Cardiac septum (tissue), 1 donor: ENCODE measurements around the gene FNDC3B. TPM values are rescaled to one million over a fixed set of nuclear protein-coding genes. Genes with fewer than 3 reads are reported as not detected.

Source experiments
- DNase-seq: peaks from one replicate; pipeline ENCODE4 v3.0.0-alpha.2; 2020; ENCODE audit warnings: low spot score
- intact Hi-C: fragments of 100-400 bp; cut with DNase I; formaldehyde crosslinking; loops from one replicate; pipeline ENCODE4 v1.14.0; 2022
- total RNA-seq: library from RNA; stranded (reverse); fragmentation: NEBNext Ultra II Directional; extraction: Animal tissue kit (Norgen Biotek cat#: 25700); gene quantifications from one replicate; pipeline ENCODE4 v1.2.1, GENCODE V29; 2021
- donor health status: DM: no; HTN: no; CAD: no.

FNDC3B gene
- total RNA-seq, 1 donor from 2014 or later, result 139 TPM

DNA sequence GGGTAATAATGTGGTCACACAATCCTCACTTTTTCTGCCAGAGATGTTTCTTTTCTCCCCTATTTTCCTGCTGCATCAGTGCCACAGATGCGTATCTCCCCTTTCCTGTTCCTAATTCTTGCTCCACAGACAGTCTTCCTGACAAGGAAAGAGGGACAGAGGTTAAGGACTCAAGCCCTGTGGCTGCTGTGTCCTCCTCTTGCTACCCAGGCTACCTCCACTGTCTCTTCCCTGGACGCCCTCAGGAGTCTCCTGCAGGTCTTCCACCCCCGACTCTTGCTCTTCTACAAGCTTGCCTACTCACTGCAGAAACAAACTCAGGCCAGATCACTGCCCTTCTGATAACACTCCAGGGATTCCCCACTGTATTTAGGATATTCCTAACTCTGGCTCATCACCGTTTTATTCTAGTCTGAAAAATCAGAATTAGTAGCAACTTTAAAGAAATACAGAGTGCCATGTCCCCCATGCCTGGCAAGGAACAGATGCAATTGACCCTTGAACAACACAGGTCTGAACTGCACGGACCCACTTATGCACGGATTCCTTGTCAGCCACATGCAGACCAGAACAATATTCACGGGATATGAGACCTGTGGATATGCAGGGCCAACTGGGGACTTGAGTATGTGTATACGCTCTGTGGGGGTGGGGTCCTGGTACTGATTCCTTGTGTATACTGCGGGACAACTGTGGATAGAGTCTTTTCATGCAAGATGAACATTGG is 257.0 kb downstream of the FNDC3B start:
- no peak for DNase-seq
- intact Hi-C loops, result no loop called here

DNA sequence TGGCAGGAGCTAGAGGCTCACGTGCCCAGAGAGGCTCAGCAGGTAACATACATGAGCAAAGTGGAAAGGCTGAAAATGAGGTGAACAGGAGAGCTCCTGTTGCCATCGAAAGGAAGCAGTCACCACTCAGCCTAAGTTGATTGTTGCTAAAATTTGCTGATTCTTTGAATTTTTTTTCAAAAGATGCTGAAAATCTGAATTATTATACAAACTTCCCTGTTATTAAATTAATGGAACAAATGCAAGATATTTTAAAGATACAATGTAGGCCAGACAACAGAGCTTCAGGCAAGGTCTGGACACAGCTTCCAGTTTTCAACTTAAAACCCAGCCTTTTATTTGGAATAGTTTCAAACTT is 257.6 kb downstream of the FNDC3B start:
- intact Hi-C loops, result no loop called here
- no peak for DNase-seq

DNA sequence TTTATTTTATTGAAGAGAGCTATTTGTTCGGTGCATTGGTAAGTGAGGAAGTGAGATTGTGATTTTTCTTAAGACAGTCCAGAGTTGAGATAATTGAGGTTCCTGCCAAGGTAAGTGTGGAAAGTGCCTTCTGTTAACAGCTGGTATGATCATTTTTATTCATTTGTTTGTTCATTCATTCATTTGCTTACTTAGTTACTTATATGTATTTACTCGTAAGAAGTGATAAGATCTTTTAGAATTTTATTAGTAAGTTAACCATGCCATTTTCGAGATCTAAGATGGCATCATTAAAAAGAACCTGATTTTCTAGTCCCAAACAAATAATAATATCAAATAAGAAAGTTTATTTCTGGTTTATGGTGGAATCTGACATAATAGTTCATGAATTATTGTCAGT is 258.9 kb downstream of the FNDC3B start:
- no peak for DNase-seq
- intact Hi-C loops, result no loop called here

DNA sequence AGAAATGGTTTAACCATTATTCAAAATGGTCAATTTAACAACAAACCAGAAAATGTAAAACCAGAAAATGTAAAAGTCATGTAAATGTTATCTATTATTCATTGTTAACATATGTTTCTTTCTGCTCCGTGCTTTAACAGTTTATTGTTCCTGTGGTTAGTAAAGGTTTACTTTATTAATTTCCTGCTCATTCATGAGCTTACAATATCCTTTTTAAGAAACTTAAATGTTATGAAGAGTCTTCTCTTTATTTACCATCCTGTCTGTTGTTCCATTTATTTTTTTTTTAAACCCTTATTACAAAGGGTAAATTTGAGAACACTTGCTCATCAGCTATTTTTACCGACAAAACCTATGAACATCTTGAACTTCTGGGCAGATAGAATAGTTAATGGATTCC is 260.8 kb downstream of the FNDC3B start:
- no peak for DNase-seq
- intact Hi-C loops, result loop anchor here (5.0 kb wide), 1 partner anchor 43 kb away; no protein-coding TSS in a partner anchor

DNA sequence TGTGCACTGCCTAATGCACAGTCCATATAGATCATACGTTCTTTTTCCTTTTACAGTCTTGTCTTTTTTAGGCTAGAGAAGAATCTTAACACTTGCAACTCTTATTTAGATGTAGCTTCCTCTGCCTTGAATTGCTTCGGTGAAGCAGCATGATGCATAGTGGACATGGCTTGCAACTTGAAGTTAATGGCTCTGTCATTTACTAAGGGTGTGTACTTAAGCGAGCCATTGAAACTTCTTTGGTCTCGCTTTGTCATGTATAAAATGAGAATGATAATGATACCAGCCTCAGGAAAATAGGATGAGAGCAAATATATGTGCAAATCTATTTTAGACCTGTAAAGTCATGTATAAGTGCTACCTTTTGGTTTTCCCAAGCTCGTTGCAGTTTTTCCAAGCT is 261.5 kb downstream of the FNDC3B start:
- DNase-seq, result no peak
- intact Hi-C loops, result loop anchor here (5.0 kb wide), 1 partner anchor 44 kb away; no protein-coding TSS in a partner anchor

DNA sequence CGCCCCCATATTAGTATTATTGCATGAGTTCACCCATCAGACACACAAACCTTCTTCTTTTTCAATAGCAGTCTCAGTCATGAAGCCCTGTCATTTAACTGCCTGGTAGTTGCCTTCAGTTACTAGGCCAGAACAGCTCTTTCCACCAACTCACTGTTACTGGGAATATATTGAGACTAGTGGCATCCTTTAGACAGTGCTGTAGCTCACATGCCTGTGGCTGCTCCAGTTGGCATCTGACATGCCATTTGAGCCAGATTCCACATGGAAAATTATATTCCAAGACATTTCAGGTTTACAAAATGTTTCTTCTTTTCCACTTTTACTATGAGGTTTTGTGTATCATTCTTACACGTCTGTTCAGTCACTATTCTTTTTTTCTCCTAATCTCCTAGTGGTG is 262.8 kb downstream of the FNDC3B start:
- intact Hi-C loops, result loop anchor here (5.0 kb wide), 1 partner anchor 45 kb away; no protein-coding TSS in a partner anchor
- no peak for DNase-seq

DNA sequence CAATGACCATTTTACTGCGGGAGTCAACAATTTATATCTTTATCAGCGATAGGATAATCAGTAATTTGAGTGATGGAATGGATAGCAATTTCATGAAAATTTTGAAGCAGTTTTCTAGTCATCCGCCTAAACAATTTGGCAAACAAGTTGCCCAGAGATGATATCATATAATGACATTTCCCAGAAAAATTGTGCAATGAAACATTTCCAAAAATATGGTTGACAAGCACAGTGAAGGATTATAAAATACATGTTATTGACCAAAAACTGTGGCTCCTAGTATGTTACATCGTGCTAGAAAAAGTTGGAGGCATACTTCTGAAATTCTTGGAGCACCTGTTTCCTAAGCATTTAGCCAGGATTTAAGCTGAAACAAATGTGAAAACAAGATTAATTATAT is 263.8 kb downstream of the FNDC3B start:
- no peak for DNase-seq
- intact Hi-C loops, result loop anchor here (5.0 kb wide), 1 partner anchor 46 kb away; no protein-coding TSS in a partner anchor

DNA sequence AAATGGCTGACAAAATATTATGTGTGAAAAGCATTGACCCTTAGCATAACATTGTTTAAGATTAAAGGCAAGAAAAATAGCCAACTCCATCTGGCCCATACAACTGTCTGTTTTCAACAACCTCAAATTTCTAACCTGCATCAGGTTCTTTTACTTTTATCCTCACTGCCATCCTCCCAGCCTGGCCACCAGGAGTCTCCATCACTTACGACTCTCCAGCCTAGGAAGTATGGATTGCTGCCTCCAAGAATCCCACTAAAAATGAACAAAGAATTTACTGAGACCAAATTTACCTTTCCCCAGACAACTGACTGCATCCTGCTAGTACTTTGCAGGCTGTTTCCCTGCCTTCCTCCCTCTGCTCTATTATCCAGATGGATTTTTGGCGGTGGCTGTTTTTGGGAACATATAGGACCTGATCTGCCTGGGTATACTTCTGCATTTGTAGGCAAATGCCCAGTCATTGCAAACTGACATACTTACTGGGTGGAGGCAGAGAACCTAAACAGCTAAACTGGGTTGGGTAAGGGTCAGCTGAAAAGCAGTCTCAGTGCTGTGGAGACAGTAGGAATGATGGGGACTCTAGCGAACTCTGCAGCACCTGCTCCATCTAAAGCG is 264.7 kb downstream of the FNDC3B start:
- intact Hi-C loops, result loop anchor here (5.0 kb wide), 1 partner anchor 47 kb away; no protein-coding TSS in a partner anchor

DNA sequence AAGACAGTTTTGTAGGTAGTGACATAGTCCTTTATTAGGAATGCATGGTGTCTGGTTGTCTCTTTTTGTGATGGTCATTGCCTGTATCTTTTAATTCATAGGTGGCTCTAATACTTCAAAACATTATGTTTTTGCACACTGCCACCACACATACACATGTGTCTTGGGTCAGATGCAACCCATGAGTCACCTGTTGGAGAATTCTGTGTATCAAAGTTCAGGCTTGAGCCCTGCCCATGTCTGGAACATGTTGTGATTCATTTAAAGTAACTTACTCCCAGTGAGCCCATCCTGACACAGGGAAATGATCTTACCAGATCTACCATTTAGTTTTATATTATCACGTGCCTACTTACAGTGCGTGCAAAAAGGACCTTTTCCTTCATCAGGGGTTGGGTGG is 266.2 kb downstream of the FNDC3B start:
- intact Hi-C loops, result no loop called here
- DNase-seq, result no peak

More for the DNA sequence above, 264.7 kb downstream of the FNDC3B start:
- no peak for DNase-seq

DNA sequence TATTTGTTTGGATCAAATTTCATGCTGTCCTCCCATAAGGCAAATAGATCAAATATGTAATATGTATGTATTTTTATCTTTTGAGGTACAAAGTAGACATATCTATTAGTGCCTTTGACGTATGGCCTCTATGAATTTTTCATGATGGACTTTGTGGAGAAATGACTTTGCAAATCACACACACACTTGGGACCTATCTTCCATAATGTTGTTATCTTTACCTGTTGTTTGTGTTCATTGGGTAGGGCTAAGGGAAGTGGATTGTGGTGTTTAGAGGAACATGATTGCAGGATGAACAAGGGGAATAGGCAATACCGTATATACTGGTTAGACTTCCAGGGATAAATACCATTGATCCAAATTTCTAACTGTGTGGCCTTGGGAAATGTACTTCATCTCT is 266.6 kb downstream of the FNDC3B start:
- DNase-seq, result no peak
- intact Hi-C loops, result no loop called here

DNA sequence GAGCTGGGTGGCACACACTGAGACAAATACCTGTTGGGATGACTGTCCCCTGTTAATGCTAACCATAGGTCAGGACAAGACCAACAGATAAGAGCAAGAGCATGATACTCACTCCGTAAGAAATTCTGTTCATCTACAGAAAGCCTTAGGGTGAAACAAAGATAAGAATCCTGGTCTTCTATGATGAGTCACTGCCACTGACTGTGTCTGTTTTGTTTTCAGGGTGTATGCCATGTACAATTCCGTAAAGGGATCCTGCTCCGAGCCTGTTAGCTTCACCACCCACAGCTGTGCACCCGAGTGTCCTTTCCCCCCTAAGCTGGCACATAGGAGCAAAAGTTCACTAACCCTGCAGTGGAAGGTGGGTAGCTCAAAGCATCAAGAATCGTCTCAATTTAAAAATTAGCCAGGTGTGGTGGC is 267.8 kb downstream of the FNDC3B start:
- intact Hi-C loops, result no loop called here
- DNase-seq, result no peak

DNA sequence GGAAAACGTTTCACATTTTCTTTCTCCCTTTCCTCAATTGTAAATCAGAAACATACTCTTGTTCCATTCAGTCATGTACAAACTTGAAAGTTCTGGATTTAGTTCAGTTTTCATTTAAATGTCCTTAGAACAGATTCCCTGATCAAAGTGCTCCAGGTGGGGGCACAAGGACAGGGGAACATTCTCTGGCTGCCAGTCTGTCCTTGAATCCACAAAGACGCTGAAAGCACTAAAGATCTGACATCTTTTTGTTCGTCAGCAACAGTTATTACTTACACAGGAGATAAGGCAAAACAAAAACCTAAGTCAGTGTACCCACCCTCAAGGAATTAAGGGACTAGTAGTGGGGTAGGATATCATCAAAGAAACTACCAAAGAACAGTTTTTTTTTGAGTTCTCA is 269.7 kb downstream of the FNDC3B start:
- intact Hi-C loops, result no loop called here
- DNase-seq, result no peak

DNA sequence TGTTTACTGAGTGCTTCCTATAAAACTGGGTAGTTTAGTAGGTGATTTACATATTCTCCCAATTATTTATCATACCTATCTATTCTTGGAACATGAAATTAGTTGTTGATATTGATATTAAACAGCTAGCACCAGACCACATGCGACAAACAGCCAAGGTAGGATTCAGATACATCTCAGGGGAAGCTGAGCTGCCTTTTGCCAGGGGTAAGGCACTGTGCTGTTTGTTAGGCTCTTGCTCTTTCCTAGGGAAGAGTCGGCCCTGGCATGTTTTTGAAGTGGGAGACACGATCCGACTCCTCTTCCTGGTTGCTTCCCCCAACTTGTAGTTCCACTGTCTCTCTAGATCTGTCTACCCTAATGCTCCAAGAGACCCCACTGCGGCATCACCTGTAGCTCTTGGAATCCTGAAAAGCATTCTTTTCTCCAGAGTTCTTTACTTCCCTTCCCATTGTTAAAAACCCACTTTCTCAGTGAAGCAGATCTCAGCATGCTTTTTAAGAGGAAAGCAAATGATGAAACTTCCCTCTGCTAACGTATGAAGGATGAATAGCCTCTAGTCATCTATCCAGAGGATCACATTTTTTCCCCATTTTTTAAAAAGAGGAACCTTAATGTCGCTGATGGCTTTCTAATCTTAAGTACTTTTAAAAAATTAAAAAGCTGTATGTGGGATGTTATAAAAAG is 270.5 kb downstream of the FNDC3B start:
- intact Hi-C loops, result no loop called here
- DNase-seq, result no peak

DNA sequence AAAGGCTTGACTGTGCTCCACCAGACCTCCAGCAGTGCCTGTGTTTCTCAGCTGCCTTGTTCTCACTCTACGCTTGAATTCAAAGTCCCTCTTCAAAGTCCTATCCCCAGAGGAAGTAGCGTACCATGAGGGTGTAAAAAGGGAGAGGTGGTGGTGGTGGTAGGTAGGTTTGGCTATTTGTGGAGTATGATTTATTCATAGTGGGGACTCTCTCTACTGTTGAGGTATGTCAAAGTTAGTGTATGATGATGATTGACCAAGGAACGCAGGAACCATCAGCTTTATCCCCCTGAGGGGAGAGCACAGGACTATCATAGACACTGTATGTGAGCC is 271.0 kb downstream of the FNDC3B start:
- no peak for DNase-seq
- intact Hi-C loops, result no loop called here

DNA sequence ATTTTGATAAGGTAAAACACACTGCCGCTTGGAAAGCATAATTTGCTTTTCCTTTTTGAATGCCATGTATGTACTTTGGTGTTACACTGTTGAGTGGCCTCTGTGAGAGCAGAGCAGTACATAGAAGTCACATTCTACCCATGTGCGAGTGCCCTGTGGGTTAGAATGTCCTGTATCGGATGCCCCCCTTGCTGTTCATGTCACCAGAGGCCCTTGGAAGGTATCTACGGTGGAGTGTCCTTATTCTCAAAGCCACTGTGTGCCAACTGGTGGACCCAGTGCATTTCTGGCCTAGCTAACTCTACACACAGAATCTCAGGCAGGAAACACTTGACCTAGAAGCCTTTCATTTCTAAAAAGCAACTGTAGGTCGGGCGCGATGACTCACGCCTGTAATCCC is 271.8 kb downstream of the FNDC3B start:
- intact Hi-C loops, result no loop called here
- no peak for DNase-seq

DNA sequence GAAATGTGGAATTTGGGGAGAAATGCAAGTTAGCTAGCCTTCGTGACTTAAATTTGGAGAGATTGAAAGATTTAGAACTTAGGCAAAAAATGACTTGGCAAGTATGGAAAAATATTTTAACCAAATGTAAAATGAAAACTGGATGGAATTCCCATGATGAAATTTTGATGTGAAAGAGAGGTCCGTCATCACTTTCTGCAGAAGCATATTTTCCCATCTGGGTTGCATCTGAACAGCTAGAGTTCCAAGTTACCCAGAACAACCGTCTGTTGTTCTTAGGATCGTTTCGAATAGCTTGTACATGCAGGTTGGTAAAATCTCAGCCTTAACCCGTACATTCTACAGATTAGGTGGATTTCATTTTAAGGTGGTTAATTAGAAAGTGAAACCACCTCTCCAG is 272.6 kb downstream of the FNDC3B start:
- no peak for DNase-seq
- intact Hi-C loops, result no loop called here

DNA sequence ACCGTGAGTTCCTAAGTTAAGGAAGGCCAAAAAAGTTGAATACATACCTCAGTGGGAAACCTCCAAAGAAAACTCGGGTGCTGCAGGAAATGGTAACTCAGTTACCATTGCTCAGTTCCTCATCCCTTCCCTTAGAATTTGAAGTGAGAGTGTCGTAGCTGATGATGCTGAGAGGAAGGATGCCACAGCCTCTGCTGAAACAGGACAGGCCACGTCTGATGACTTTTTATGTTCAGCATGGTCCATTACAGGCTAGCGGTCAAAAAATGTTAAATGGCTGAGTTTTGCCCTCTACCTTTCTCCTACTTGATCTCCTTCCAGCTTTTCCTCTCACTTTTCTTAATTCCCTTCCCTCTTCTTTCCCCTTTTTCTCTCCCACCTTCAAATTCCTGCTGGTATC is 273.3 kb downstream of the FNDC3B start:
- intact Hi-C loops, result no loop called here

DNA sequence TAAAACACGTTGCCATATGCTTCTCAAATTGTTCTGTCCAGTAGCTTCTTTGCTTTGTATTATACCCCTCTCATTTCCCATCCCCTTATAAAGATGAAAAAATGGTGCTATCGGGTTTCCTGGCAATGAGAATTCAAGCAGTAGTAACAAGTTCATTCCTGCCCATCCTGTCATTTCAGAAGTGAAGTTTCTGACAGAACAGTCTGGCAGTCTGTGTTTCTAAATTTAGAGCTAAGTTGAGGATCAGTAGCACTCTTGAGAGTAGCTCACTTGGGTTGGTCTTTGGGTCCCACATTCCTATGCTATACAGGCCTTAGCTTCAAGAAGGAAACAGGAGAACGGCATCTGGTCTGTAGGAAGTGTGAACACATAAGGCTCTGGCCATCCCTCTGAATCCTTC is 274.3 kb downstream of the FNDC3B start:
- intact Hi-C loops, result no loop called here
- no peak for DNase-seq

More for the DNA sequence above, 273.3 kb downstream of the FNDC3B start:
- no peak for DNase-seq

DNA sequence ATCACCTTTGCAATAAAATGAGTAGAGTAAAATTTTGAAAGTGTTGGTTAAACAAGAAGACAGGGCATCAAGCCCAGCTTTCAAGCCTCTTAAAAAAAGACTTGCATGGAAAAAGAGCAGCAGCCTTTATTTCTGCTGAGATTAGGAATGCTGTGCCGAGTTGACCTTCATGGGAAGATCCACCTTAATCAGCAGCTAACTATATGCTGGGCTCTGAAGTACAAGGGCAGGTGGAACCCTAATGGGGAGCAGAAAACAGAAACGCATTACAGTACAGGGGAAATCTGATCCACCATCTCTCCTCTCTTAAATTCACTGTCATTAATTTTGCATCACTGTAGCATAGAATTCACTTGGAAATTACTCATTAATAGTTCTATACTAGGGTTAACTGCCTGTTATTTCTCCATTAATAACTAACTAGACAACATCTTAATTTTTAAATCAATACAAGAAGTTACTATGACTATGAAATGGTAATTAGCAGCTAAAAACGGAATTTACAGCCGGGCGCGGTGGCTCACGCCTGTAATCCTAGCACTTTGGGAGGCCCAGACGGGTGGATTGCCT is 275.3 kb downstream of the FNDC3B start:
- intact Hi-C loops, result loop anchor here (5.0 kb wide), 4 partner anchors 57 to 272 kb away; no protein-coding TSS in a partner anchor
- no peak for DNase-seq

DNA sequence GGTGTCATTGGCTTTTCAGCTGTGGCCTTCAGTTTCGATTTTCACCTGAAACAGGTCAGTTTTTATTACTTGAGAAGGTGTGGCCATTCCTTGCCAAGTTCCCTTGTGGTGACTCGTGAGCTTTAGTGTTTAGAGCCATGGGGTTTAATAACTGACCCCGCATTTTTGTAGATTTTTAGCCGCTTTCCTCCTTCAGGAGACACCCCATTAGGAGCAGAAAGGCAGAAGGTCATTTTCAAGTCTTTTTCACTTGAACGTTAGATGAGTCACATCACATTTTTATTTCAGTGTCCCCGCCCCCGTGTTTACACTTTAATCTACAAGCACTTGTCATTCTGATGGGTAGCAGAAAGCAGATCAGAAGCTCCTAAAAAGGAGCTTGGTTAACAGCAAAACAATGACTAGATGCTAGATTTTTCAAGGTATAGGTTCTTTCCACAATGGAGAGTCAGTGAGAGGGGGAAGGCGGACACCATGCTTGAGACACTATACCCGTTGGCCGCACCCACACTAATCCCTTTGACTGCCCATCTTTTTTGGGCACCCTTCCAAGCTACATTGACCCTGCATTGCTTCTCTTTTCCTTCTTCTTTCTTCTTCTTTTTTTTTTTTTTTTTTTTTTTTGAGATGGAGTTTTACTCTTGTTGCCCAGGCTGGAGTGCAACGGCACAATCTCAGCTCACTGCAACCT is 276.2 kb downstream of the FNDC3B start:
- DNase-seq, result no peak
- intact Hi-C loops, result loop anchor here (5.0 kb wide), 4 partner anchors 58 to 273 kb away; no protein-coding TSS in a partner anchor
